ENCODE results near the gene B3GLCT.

DNA sequence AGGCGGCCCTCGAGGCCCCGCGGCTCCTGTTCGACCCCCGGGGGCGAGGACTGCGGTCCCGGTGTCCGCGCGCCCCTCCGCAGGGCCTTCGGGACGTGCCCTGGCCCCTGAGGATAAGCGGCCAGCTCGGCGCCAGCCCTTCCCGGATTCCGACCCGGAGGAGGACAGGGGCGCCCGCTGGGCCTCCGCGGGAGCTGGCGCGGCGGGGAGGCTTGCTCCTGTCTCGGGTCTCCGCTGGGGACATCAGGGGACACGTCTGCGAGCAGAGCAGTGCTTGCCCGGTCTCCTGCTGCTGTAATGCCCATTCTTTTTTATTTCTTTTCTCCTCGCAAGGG lies 829 bp downstream of the B3GLCT start:
- TF ChIP-seq, protein P1, sequence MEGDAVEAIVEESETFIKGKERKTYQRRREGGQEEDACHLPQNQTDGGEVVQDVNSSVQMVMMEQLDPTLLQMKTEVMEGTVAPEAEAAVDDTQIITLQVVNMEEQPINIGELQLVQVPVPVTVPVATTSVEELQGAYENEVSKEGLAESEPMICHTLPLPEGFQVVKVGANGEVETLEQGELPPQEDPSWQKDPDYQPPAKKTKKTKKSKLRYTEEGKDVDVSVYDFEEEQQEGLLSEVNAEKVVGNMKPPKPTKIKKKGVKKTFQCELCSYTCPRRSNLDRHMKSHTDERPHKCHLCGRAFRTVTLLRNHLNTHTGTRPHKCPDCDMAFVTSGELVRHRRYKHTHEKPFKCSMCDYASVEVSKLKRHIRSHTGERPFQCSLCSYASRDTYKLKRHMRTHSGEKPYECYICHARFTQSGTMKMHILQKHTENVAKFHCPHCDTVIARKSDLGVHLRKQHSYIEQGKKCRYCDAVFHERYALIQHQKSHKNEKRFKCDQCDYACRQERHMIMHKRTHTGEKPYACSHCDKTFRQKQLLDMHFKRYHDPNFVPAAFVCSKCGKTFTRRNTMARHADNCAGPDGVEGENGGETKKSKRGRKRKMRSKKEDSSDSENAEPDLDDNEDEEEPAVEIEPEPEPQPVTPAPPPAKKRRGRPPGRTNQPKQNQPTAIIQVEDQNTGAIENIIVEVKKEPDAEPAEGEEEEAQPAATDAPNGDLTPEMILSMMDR (IDR thresholded peaks at IDR 0.05), result no peak
- TF ChIP-seq EP300 (IDR thresholded peaks at IDR 0.05; ENCODE audit: borderline replicate concordance in 1 of 2, low read depth in 1 of 2, low read length in 1 of 2) (no peak), SIN3A (IDR thresholded peaks at IDR 0.05; ENCODE audit: borderline replicate concordance, low read depth, low read length) (no peak), JUND (IDR thresholded peaks at IDR 0.05) (no peak), USF2 (IDR thresholded peaks at IDR 0.05; ENCODE audit: borderline replicate concordance, low read depth, low read length) (no peak), ELF1 (IDR thresholded peaks at IDR 0.05) (no peak), TAF1 (IDR thresholded peaks at IDR 0.05; ENCODE audit: borderline replicate concordance, low read depth, low read length) (no peak), RAD21 (IDR thresholded peaks at IDR 0.05; ENCODE audit: low read length) (no peak), MAX (IDR thresholded peaks at IDR 0.05; ENCODE audit: low read depth) (no peak), SMC3 (IDR thresholded peaks at IDR 0.05; ENCODE audit: low read depth, low read length) (no peak), GATA2 (CRISPR knock-in tag; IDR thresholded peaks at IDR 0.05) (no peak), IRF3 (IDR thresholded peaks at IDR 0.05; ENCODE audit: low read depth, low read length) (no peak), FOSL2 (IDR thresholded peaks at IDR 0.05; ENCODE audit: borderline replicate concordance, low read depth) (no peak)
